Adipose tissue (tissue), 3 donors: Measurements from ENCODE around the gene SERPINA12. TPM values are rescaled to one million over a fixed set of nuclear protein-coding genes. Genes with fewer than 3 reads are reported as not detected.
"Not testable (repeated sequence)": the region's sequence is repeated elsewhere in the genome, so short reads cannot be mapped to it uniquely, and the experiment has no call there.

ENCODE experiments used
- H3K27ac ChIP-seq: one replicate; pipeline ENCODE4 v1.5.1; 2013; ENCODE audit warnings: low read depth, low read length
- WGBS, 3 donors: extraction: QIAGEN DNeasy Blood & Tissue Kit; methylation state at CpG; one replicate each; pipeline ENCODE4 v1.1.7; 2013; 5-methylcytosine and 5-hydroxymethylcytosine counted together
- polyA plus RNA-seq, 3 donors: library from polyadenylated mRNA; stranded (reverse); fragments of 200-250 nt; gene quantifications; one replicate each; pipeline ENCODE4 v1.2.3, GENCODE V29; 2013
- donor health status: healthy with polysubstance abuse.
- donor health status: Bipolar disorder and iron deficiency.
- donor health status: healthy.

SERPINA12 gene
- polyA plus RNA-seq, 3 donors: not detected

DNA sequence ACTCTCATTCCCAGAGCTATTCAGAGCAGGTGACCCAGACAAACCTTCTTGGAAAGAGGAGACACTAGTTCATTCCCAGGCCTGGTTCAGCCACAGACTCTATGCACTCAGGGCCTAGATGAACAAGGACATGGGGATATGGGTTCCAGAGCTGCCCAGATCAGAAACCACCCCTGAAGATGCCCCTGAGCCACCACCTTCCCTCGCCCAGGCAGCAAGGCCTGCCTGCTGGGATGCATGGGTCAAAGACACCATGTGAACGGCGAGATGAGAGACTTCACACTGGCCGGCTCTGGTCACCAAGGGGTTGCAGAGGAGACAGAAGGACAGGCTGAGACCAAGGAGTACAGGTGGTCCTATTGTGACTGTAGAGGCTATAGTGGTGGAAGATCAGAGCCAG lies 4.1 kb downstream of the SERPINA12 start:
- 91 to 95% (median 93%) methylated on average over 4 of the region's 4 CpGs for WGBS, 3 donors
- H3K27ac ChIP-seq: no peak overlapping the region

GRCh38 chr14:94501588-94502516 lies 7.4 kb downstream of the SERPINA12 start:
- WGBS, 3 donors: 63 to 73% (median 71%) methylated on average over 15 to 16 of the region's 16 CpGs
- no peak overlapping the region for H3K27ac ChIP-seq

DNA sequence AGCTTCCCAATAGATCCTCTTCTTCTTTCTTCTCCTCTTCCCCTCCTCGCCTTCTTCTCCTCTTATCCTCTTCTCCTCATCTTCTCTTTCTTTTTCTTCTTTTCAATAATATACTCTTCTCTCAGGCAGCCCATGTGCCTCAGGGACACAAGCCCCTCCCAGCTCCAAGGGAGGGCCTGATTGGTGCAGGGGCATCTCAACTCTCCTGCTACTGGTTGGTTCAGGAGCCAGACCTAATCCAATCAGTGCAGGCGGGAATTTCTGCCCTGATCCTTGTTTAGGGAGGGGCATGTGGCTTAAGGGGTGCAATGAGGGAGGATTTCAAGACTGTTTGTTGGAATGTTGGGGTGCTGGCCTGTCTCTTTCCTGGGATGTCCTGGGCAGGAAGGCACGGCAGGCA lies 9.0 kb downstream of the SERPINA12 start:
- WGBS, 3 donors: 80 to 85% (median 83%) methylated on average over 3 of the region's 3 CpGs
- no peak overlapping the region for H3K27ac ChIP-seq

DNA sequence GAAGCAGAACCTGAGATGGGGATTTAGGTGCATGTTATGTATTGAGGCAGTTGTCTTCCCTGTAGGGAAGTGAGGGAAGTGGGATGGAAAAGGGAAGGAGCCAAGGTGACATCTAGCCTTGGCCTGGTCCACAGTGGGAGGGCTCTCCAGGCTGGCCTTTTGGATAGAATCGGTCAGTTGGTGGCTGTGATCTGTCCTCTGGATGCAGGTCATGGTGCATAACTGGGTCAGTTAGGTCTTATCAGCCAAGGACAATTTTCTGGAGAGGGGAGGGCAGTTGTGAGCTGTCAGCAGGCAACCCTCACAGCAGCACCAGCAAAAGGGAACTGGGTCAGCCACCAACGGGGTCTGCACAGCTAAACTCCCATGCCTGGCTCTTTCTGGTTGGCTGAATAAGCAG lies 9.6 kb downstream of the SERPINA12 start:
- H3K27ac ChIP-seq: no peak overlapping the region
- WGBS, 3 donors: 70 to 74% (median 73%) methylated on average over 2 of the region's 2 CpGs

GRCh38 chr14:94498215-94498614 lies 11.1 kb downstream of the SERPINA12 start:
- 76 to 79% (median 78%) methylated on average over 3 of the region's 3 CpGs for WGBS, 3 donors
- H3K27ac ChIP-seq: no peak overlapping the region

- H3K27ac ChIP-seq: no peak overlapping the region
- 64 to 70% (median 67%) methylated on average over 4 of the region's 4 CpGs for WGBS, 3 donors
Measured at GRCh38 chr14:94494085-94494484, 15.2 kb downstream of the SERPINA12 start.

- 39 to 52% (median 48%) methylated on average over 4 of the region's 4 CpGs for WGBS, 3 donors
- no peak overlapping the region for H3K27ac ChIP-seq
Measured at GRCh38 chr14:94491511-94491910, 17.8 kb downstream of the SERPINA12 start.

- WGBS, 3 donors: 65 to 76% (median 74%) methylated on average over 11 of the region's 11 CpGs
- H3K27ac ChIP-seq: no peak overlapping the region
Measured at GRCh38 chr14:94489336-94489735, 19.9 kb downstream of the SERPINA12 start.

- 33 to 42% (median 38%) methylated on average over 5 of the region's 5 CpGs for WGBS, 3 donors
- no peak overlapping the region for H3K27ac ChIP-seq
Measured at GRCh38 chr14:94486883-94487282, 22.4 kb downstream of the SERPINA12 start.

DNA sequence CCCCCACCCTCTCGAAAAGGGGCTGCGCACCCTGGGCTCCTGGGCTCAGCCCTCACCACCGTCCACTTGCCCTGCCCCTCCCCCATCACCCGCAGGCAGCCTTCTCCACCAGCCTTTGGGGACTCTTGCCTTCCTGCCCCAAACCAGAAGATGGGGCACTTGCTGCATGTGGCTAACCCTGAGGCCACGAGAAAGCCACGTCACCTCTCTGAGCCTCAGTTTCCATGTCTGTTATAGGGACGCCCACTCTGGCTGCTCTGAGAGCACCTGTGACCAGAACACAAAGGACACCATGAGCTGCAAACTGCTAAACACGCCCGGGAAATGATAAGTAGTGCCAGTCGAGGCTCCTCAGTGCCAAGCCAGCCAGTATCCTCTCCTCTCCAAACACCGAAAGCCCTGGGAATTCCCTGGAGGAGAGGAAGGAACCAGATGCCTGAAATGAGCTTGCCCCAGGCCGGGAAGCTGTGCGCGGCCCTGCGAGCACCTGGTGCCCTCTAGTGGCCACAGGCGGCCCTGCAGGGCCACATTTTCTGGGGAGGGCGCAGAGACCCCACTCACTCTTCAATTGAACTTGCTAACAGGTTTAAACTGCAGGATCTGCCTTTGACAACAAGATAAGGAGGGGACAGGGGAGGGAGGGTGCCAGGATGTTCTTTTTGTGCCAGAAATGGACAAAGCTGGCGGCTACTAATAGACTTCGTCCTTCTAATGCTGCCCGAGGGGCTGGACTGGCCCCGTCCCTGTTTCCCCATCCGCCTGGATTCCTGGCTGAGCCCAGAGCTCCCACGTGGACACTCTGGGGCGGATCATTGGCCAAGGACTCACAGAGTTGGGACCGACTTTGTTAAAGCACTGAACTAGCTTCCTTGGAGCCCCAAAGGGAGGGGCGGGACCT lies 23.1 kb downstream of the SERPINA12 start:
- H3K27ac ChIP-seq: no peak overlapping the region
- WGBS, 3 donors: 12 to 17% (median 16%) methylated on average over 26 of the region's 26 CpGs

- no peak overlapping the region for H3K27ac ChIP-seq
- WGBS, 3 donors: 79 to 89% (median 85%) methylated on average over 5 of the region's 5 CpGs
Measured at GRCh38 chr14:94484481-94484880, 24.8 kb downstream of the SERPINA12 start.

DNA sequence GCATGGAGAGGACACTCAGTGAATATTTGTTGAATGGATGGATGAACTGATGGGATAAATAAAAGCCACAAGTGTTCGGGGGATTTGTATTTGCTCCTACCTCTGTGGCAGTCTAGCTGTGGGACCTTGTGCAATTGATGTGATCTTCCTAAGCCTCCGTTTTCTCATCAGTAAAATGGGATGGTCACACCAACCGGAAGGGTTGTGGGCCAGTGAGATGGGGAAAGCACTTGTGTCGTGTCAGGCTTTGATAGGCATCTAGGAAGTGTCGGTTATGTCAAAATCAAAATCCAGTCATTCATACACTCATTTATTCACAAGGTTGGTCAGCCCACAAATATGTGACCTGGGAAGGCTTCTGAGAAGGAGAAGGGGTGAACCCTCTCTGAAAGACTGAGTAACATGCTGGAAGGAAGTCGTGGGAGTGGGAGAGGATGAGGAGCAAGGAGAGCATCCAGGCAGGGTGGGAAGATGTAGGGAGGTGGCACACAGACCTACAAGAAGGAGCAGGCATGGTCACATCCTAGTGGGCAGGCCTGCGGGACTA lies 25.5 kb downstream of the SERPINA12 start:
- WGBS, 3 donors: 78 to 94% (median 85%) methylated on average over 7 of the region's 7 CpGs
- H3K27ac ChIP-seq: no peak overlapping the region

DNA sequence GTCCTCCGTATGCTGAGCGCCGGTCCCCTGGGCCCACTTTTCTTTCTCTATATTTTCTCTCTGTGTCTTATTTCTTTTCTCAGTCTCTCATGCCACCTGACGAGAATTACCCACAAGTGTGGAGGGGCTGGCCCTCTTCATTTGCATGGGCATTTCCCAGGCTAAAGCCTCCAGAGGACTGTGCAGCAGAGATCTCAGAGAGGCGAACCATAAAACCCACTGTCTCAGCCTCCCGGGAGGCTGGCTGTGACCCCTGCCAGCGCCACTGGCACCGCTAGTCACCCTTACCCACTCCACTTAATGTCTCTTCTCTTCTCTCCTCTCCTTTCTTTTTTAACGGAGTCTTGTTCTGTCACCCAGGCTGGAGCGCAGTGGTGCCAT lies 26.2 kb downstream of the SERPINA12 start:
- H3K27ac ChIP-seq: no peak overlapping the region
- 79 to 92% (median 91%) methylated on average over 10 of the region's 10 CpGs for WGBS, 3 donors

DNA sequence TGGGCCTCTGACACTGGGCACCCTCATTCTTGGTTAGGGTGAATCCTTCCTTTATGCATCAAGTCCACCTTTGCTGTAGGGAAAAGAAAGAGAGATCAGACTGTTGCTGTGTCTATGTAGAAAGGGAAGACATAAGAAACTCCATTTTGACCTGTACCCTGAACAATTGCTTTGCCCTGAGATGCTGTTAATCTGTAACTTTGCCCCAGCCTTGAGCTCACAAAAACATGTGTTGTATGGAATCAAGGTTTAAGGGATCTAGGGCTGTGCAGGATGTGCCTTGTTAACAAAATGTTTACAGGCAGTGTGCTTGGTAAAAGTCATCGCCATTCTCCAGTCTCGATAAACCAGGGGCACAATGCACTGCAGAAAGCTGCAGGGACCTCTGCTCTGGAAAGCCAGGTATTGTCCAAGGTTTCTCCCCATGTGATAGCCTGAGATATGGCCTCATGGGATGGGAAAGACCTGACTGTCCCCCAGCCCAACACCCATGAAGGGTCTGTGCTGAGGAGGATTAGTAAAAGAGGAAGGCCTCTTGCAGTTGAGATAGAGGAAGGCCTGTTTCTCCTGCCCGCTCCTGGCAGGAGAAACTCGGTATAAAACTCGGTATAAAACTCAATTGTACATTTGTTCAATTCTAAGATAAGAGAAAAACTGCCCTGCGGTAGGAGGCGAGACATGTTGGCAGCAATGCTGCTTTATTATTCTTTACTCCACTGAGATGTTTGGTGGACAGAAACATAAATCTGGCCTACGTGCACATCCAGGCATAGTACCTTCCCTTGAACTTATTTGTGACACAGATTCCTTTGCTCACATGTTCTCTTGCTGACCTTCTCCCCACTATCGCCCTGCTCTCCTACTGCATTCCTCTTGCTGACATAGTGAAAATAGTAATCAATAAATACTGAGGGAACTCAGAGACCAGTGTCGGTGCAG lies 26.9 kb downstream of the SERPINA12 start:
- H3K27ac ChIP-seq: not testable (repeated sequence)
- 58 to 89% (median 88%) methylated on average over 10 of the region's 10 CpGs for WGBS, 3 donors

GRCh38 chr14:94481468-94482131 lies 27.7 kb downstream of the SERPINA12 start:
- H3K27ac ChIP-seq: no peak overlapping the region
- WGBS, 3 donors: 67 to 82% (median 77%) methylated on average over 5 of the region's 5 CpGs

GRCh38 chr14:94480809-94481208 lies 28.5 kb downstream of the SERPINA12 start:
- no peak overlapping the region for H3K27ac ChIP-seq
- 14 to 24% (median 21%) methylated on average over 2 of the region's 2 CpGs for WGBS, 3 donors

- no peak overlapping the region for H3K27ac ChIP-seq
Measured at GRCh38 chr14:94478420-94478819, 30.8 kb downstream of the SERPINA12 start.
